Activated CD4-positive, CD25-positive, alpha-beta regulatory T cell treated with anti-CD3 and anti-CD28 coated beads, Interleukin-2, amount 50 U/mL, for 72 hours (primary cell): ENCODE data around the gene KCTD7.
"Not testable (repeated sequence)": the region's sequence is repeated elsewhere in the genome, so short reads cannot be mapped to it uniquely, and the experiment has no call there.

ENCODE experiments used
- DNase-seq: peaks from one replicate; pipeline ENCODE4 v3.0.0; 2021

KCTD7 gene

DNA sequence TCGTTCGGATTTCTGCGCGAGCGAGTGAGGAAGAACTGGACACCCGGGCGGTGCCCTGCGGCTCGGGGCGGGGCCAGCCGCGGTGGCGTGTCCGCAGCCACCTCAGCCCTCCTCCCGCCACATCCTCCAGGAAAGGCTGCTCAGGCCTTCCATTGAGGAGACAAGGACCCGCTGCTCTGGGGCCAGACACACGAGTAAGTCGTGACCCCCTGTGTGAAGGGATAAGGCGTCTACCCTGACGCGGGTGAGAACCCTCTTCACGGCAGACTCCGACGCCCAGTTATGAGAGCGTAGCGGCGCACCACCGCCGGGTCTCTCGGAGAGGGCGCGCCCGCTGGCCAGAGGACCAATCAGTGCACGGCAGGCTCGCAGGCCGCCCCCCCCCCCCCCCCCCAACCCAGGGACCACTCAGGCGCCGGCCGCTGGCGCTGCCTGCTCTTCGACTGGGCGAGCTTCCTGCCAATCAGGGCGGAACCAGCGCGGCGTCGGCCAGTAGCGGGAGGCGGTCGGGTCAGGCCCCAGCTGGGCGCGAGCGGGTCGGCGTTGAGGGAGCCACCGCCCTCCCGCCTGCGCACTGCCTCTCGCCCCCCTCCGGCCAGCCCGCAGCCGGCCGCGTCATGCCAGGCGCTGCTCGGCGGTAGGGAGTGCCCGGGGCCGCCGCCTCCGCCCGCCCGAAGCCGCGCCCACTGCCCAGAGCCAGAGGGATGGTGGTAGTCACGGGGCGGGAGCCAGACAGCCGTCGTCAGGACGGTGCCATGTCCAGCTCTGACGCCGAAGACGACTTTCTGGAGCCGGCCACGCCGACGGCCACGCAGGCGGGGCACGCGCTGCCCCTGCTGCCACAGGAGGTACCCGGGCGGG lies at the start of gene KCTD7:
KCTD7 (plus strand) TSS at position 521 of the 861 bp plus-strand sequence; CDS start at position 705, 184 bp downstream.
- peak; percentile 96 for DNase-seq

DNA sequence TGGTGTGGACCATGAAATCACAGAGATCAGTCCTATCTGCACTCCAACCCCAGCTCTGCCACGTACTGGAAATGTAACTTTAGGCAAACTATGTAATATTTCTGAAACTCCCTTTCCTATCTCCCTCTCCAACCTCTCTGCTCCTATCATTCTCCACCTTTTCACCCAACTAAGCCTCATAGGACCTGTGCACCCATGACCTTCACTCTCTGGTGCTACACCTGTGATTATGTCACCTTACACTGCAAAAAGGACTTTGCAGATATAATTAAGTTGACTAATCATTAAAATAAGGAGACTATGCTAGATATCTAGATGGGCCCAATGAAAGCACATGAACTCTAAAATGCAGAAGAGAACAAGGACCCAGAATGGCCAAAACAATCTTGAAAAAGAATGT lies 48.3 kb upstream of the KCTD7 start:
- DNase-seq, result not testable (repeated sequence)

DNA sequence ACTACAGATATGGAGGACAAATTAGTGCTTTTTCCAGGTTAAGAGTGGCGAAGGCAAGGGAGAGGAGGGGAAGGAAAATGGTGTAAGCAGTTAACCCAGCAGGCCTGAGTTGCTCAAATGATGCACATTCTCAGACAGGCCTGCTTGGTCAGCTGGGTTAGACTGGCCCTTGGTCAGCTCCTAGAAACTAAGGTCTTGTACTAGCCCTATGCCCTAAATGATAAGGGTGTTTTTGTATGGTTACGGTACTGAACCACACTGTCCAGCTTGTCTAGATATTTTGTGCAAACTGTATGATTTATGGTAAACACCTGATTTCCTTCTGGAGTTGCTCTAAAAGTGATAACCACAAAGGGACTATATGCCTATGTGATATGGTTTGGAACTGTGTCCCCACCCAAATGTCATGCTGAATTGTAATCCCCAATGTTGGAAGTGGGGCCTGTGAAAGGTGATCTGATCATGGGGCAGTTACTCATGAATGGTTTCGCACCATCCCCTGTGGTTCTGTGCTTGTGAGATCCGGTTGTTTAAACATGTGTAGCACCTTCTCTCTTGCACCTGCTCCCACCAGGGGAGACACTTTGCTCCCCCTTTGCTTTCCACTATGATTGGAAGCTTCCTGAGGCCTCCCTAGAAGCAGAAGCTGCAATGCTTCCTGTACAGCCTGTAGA lies 45.7 kb upstream of the KCTD7 start:
- not testable (repeated sequence) for DNase-seq

DNA sequence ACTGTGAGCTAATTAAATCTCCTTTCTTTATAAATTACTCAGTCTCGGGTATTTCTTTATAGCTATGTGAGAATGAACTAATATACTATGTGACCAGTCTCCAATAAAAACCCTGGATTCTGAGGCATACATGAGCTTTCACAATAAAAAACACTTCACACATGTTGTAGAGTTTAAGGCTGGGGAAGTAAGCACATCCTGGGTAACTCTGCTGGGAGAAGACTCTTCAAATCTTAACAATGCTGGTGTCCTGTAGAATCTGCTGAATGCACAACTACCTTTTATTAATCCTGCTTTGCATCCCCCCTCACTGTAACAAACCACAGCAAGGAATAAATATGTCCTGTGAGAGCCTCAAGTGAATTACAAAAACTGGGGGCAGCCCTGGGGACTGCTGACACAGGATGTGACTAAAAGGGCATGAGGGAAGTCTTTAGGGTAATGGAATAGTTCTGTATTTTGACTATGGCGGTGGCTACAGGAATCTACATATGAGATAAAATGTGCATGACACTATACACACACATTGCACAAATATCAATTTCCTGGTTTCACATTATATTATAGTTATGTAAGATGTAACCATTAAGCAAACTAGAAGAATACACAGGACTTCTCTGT lies 45.1 kb upstream of the KCTD7 start:
- no peak for DNase-seq

DNA sequence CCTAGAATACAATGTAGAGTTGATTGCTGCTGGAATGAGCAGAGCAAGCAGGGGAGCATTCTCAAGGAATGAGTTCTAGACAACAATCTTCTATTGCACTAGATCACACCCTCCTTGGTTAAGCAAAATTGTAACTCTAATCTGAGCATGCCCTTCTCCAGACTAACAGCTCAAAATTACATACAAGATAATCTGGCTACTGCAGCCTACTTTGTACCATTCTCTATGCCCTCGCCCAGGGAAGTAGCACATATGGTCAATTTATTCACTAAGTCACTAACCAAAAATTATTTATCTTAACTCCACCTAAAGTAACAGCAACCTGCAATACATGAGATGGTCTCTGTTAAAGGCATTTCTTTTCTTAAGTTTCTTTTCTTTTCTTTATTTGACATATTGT lies 42.5 kb upstream of the KCTD7 start:
- DNase-seq, result no peak

DNA sequence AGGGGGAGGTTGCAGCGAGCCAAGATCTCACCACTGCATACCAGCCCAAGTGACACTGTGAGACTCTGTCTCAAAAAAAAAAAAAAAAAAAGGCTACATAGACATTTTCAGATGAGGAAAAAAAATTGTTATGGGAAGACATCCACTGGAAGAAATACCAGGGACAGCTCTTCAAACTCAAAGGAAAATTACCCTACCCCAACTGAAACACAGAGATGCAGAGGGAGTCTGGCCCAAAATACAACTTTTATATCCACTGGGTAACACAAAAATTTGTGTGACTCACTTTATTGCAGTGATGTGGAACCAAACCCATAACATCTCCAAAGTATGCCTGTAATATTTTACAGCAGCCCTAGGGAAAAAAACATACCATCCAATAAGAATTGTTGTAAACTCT lies 40.5 kb upstream of the KCTD7 start:
- not testable (repeated sequence) for DNase-seq

DNA sequence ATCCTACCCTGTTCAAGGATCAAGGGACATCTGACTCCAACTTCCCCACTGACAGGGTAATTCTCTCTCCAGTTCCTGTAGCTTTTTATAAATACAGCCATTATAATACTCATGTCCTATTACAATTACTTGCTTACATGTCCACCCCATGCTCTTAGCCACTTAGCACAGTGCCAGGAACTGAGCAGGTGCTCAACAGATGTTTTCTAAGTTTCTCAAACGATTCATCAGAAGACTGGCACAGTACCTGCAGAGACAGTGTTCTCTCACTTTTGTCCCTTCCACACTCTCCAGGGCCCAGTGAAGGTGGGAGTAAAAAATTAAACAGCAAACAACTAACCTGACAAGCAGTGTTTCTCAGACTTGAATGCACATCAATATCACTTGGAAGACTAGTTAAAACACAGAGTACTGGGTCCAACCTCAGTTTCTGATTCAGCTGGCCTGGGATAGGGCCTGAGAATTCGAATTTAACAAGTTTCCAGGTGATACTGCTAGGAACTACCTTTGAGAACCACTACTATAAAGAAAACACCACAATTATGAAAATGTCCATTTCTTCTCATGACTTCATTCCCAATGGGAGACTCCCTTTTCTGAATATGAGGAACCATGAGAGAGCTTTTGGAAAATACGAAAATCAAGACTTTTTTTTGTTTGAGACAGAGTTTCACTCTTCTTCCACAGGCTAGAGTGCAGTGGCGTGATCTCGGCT lies 39.7 kb upstream of the KCTD7 start:
- DNase-seq, result not testable (repeated sequence)

DNA sequence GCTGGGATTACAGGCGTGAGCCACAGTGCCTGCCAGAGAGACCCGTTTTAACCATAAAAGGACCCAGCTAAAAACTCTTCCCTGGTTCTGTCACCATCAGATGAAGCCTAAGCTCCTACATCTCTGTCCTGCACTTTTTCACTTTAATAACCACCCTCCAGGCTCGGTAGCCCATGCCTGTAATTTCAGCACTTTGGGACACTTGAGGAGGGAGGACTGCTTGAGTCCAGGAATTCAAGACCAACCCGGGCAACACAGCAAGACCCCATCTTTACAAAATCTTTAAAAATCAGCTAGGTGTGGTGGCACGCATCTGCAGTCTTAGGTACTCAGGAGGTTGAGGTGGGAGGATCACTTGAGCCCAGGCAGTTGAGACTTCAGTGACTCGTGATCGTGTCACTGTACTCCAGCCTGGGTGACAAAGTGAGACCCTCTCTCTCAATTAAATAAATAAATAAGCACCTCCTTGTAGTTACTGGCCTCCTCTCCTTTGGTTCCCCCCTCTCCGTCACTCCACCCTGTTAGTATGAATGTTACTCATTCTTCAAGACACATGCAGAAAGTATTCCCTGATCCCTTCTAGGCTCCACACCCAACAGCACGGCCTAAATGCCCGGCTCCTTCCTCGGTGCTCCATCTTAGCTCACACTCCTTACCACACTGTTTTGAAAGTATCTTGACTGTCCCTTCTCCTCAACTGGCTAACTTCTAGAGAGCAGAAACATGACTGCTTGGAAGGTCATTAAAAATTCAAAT lies 38.2 kb upstream of the KCTD7 start:
- not testable (repeated sequence) for DNase-seq

DNA sequence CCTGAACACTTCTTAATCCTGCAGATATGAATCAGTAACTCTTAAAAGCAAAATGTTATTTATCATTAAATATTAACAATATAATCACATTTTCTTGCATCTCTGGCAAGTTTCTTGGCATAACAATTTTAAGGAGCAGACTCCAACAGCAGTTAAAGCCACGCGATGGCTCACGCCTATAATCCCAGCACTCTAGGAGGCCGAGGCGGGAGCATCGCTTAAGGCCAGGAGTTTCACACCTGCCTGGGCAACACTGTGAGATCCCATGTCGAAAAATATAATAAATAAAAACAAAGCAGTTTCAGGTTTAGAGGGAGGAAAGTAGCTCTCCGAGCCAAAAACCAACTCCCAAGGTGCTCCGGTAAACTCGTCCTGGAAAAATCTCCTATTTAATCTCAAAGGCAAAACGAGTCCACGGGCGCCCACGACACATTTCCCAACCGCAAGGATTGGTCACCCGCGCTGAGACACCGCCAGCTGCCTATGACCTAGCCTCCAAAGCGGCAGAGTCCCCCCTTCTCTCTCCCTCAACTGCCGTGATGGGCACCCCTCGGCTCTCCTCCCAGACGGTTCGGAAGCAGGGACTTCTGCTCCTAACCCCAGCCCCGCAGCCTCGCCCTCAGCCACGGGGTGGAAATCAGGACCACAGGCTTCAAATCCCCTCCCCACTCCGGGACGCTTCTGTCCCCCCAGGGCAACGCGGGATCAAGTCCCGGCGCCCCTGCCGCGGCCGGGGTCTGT lies 37.5 kb upstream of the KCTD7 start:
- DNase-seq, result not testable (repeated sequence)

DNA sequence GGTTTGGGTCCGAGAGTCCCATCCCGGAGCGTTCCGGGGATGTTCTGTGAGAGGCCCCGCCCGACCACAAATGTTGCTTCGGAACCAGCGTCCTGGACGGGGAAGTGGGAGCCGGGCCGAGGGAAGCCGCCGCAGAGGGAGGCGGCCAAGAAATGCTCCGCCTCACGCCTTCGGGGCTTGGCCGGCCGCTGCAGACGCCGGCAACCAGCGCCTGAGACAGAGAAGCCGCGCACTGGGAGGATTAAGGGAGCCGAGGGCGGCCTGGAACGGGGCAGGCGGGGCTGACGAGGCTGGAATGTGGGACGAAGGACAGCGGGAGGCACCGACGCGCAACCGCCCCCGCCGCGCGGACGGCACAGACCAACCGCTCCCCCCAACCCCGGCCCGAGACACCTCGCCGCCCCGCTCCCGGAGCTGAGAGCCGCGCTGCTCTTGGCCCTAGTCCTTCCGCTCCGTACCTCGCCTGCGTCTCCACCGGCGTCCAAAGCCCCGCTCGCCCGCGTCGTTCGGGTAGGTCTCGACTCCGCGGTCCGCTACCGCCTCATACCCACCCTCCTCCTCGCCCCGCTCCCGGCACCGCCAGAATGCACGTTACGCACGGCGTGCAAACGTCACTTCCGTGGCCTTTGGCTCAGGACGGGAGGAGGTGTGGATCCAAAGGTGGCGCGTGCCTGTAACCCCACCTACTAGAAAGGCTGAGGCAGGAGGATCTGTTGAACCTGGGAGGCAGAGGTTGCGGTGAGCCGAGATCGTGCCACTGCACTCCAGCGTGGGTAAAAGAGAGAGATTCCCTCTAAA lies 36.7 kb upstream of the KCTD7 start:
- peak; percentile 83 for DNase-seq

DNA sequence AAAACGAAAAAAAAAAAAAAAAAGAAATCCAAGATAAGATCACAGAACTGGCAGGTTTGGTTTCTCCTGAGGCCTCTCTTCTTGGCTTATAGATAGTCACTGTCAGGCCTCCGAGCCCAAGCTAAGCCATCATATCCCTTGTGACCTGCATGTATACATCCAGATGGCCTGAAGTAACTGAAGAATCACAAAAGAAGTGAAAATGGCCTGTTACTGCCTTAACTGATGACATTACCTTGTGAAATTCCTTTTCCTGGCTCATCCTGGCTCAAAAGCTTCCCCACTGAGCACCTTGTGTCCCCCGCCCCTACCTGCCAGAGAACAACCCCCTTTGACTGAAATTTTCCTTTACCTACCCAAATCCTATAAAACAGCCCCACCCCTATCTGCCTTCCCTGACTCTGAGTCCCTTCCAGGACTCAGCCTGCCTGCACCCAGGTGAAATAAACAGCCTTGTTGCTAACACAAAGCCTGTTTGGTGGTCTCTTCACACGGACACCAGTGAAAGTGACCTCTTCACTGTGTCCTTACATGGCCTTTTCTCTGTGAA lies 36.0 kb upstream of the KCTD7 start:
- not testable (repeated sequence) for DNase-seq

DNA sequence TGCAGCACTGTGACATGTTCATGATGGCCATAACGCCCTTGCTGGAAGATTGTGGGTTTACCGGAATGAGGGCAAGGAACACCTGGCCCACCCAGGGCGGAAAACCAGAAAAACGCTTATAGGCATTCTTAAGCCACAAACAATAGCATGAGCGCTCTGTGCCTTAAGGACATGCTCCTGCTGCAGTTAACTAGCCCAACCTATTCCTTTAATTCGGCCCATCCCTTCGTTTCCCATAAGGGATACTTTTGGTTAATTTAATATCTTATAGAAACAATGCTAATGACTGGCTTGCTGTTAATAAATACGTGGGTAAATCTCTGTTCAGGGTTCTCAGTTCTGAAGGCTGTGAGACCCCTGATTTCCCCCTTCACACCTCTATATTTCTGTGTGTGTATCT lies 34.6 kb upstream of the KCTD7 start:
- DNase-seq, result not testable (repeated sequence)

DNA sequence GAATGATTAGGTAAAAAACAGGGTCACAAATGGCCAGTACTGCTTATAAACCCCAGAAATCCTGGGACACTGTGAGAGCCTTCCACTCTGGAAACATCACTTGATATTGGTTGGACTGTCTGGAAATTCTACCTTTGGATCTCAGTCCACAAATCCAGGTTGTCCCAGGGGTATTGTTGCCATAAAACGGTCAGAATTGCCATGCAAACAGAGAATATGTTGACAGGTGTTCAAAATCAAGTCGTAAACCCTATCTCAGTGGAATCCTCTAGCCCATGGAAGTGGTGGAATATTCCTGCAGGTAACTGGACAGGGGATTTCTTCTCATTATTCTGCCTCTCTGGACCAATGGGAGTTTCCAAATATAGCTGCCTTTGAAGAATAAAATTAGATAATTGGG lies 31.2 kb upstream of the KCTD7 start:
- DNase-seq, result no peak

DNA sequence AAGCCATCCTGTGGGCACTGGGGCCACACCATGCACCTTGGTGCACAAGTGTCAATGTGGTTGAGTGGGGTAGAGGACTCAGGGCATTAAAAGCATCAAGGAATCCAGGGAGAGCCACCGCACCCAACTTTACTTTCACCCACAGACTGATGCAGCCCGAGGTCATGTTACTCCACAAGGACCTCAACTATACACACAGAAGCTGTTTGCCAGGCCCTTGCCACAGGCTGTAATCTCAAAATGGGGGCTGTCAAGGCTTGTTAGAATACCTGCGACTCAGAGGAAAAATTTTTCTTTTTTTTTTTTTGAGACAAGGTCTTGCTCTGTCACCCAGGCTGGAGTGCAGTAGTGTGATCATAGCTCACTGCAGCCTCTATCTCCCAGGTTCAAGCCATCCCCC lies 26.5 kb upstream of the KCTD7 start:
- DNase-seq, result no peak

DNA sequence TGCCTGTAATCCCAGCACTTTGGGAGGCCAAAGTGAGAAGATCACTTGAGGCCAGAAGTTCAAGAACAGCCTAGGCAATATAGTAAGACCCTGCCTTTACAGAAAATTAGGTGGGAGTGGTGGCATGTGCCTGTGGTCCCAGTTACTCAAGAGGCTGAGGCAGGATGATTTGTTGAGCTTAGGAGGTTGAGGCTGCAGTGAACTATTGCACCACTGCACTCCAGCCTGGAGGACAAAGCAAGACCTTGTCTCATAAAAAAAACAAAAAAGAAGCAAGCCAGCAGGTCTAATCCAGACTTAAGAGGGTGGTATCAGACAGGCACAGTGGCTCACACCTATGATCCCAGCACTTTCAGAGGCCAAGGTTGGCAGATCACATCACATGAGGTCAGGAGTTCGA lies 24.5 kb upstream of the KCTD7 start:
- DNase-seq, result no peak

DNA sequence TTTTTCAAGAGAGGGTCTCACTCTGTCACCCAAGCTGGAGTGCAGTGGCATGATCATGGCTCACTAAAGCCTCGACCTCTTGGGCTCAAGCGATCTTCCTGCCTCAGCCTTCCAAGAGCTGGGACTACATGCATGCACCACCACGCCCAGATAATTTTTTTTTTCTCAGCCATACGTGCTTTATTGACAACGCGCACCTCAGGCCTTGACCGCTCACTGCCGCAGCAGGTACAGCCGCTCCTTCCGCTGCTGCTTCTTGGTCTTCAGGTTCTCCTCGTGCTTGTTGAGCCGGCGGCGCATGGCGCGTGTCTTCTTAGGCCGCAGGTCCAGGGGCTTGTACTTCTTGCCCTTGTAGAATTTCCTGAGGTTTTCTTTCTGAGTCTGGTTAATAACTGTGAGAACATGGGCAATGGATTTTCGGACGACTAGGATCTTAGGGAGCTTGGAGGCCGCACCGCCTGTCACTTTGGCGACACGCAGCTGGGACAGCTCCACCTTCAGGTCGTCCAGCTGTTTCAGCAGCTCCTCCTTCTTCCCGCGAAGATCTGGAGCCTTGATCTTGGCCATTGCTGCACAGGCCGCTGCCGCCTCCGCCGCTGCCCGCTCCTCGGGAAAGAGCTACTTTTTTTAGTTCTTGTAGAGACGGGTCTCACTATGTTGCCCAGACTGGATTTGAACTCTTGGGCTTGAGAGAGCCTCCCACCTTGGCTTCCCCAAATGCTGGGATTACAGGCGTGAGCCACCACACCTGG lies 22.0 kb upstream of the KCTD7 start:
- not testable (repeated sequence) for DNase-seq

DNA sequence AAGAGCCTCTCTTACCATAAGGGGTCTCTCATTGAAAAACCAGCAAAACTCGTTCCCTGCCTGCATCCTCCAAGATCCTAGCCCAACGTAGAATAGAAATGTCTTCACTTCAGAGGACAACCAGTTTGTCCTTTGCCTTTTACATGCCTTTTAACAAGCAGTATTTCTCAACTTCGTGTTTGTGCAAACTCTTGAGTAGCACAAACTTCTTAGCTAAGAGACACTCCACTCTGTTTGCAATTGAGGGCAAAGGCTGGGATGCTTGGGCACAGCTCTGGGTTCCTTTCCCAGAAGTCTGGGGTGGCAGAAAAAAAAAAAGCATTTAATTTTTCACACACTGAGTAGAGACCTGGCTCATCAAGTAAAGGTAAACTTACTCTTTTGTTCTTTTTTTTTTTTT lies 19.5 kb upstream of the KCTD7 start:
- DNase-seq, result no peak

DNA sequence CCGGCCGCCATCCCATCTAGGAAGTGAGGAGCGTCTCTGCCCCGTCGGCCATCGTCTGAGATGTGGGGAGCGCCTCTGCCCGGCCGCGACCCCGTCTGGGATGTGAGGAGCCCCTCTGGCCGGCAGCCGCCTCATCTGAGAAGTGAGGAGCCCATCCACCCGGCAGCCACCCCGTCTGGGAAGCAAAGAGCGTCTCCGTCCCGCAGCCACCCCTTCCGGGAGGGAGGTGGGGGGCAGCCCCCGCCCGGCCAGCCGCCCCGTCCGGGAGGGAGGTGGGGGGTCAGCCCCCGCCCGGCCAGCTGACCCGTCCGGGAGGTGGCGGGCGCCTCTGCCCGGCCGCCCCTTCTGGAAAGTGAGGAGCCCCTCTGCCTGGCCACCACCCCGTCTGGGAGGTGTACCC lies 14.1 kb upstream of the KCTD7 start:
- DNase-seq, result not testable (repeated sequence)

DNA sequence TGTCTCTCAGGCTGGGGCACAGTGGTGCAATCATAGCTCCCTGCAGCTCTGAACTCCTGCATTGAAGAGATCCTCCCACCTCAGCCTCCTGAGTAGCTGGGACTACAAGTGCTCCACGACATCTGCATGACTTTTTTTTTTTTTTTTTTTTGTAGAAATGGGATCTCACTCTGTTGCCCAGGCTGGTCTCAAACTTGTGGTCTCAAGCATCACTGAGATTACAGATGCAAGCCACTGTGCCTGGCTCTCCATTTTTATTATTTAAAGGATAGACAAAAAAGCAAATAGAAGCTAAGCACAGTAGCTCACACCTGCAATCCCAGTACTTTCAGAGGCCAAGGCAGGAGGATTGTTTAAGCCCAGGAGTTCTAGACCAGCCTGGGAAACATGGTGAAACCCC lies 13.0 kb upstream of the KCTD7 start:
- no peak for DNase-seq

DNA sequence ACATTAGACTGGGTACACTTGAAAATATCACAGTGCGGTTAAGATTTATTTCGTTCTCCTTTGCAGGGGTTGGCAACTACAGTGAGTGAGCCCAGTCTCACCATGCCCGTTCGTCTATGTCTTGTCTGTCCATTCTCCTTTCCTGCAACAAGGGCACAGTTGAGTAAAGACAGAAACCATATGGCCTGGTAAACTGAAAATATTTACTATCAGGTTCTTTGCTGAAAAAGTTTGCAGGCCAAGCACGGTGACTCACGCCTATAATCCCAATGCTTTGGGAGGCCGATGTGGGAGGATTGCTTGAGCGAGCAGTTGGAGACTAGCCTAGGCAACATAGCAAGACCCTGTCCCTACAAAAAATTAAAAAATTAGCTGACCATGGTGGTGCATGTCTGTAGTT lies 11.4 kb upstream of the KCTD7 start:
- DNase-seq, result no peak
